HEK293 (cell line): ENCODE data around the gene MAML3.

Experiments used
- CTCF ChIA-PET: fragments of 350-600 bp; formaldehyde crosslinking; extraction: SDS; loops from one replicate; lab custom pipeline; 2021; ENCODE audit warnings: antibody characterized with exemption; lab: Yijun Ruan, JAX
- POLR2A ChIA-PET: fragments of 300-600 bp; formaldehyde crosslinking; extraction: SDS; loops from one replicate; lab custom pipeline; 2020; ENCODE audit warnings: antibody characterized with exemption, inconsistent platforms; lab: Yijun Ruan, JAX
- H3K27ac ChIP-seq: fragments of 200-500 bp; sonication (Bioruptor generic); 2 replicates; pipeline ENCODE4 v1.5.1; 2014; ENCODE audit warnings: low read depth, low read length, control low read depth, inconsistent platforms; ENCODE audit errors: extremely low read depth
- H3K36me3 ChIP-seq, 2 experiments: fragments of 200-500 bp in 1 of 2; sonication (Bioruptor generic) in 1 of 2; 1 replicate in 1 of 2; 2 replicates in 1 of 2; pipeline ENCODE4 v1.5.1; 2014 to 2017; ENCODE audit warnings: inconsistent platforms in 2 of 2, low read length in 2 of 2; ENCODE audit not compliant: control insufficient read depth in 2 of 2, insufficient read depth in 1 of 2
- H3K4me1 ChIP-seq: fragments of 200-500 bp; sonication (Bioruptor generic); 2 replicates; pipeline ENCODE4 v1.5.1; 2014; ENCODE audit warnings: mild to moderate bottlenecking, low read length, inconsistent platforms; ENCODE audit not compliant: control insufficient read depth, insufficient read depth
- H3K4me3 ChIP-seq: 2 replicates; pipeline ENCODE4 v1.5.1; 2011; ENCODE audit warnings: low read depth, mild to moderate bottlenecking, control low read depth, low read length, moderate library complexity
- H3K9me3 ChIP-seq: fragments of 200-500 bp; sonication (Bioruptor generic); 2 replicates; pipeline ENCODE4 v1.5.1; 2014; ENCODE audit warnings: low read depth, low read length, inconsistent platforms; ENCODE audit not compliant: control insufficient read depth, insufficient read depth
- MZF1 ChIP-seq: fragments of 450-650 bp; formaldehyde crosslinking; IDR thresholded peaks from 2 replicates; pipeline ENCODE4 v1.5.1; 2017; ENCODE audit warnings: missing biosample characterization, missing genetic modification characterization, borderline replicate concordance
- REPIN1 ChIP-seq: fragments of 450-650 bp; formaldehyde crosslinking; IDR thresholded peaks from 2 replicates; pipeline ENCODE4 v1.5.1; 2017; ENCODE audit warnings: missing biosample characterization, missing genetic modification characterization, low read depth
- ZFP41 ChIP-seq: fragments of 450-650 bp; formaldehyde crosslinking; IDR thresholded peaks from 2 replicates; pipeline ENCODE4 v1.5.1; 2016; ENCODE audit warnings: missing biosample characterization, missing genetic modification characterization, borderline replicate concordance
- ZNF138 ChIP-seq: fragments of 450-650 bp; formaldehyde crosslinking; IDR thresholded peaks from 2 replicates; pipeline ENCODE4 v1.5.1; 2016; ENCODE audit warnings: missing biosample characterization, missing genetic modification characterization, borderline replicate concordance
- ZNF146 ChIP-seq: fragments of 450-650 bp; formaldehyde crosslinking; IDR thresholded peaks from 2 replicates; pipeline ENCODE4 v1.5.1; 2016; ENCODE audit warnings: missing biosample characterization, missing genetic modification characterization
- ZNF184 ChIP-seq: fragments of 450-650 bp; IDR thresholded peaks from 2 replicates; pipeline ENCODE4 v1.5.1; 2018; ENCODE audit warnings: missing biosample characterization, mild to moderate bottlenecking, missing genetic modification characterization
- ZNF223 ChIP-seq: fragments of 450-650 bp; formaldehyde crosslinking; IDR thresholded peaks from 2 replicates; pipeline ENCODE4 v1.5.1; 2016; ENCODE audit warnings: missing biosample characterization, missing genetic modification characterization
- ZNF23 ChIP-seq: fragments of 450-650 bp; formaldehyde crosslinking; IDR thresholded peaks from 2 replicates; pipeline ENCODE4 v1.5.1; 2016; ENCODE audit warnings: missing biosample characterization, missing genetic modification characterization, borderline replicate concordance
- ZNF394 ChIP-seq: fragments of 450-650 bp; formaldehyde crosslinking; IDR thresholded peaks from 2 replicates; pipeline ENCODE4 v1.5.1; 2016; ENCODE audit warnings: missing biosample characterization, missing genetic modification characterization, mild to moderate bottlenecking, moderate library complexity, borderline replicate concordance
- TF ChIP-seq, protein P1 (sequence below): fragments of 450-650 bp; formaldehyde crosslinking; IDR thresholded peaks from 2 replicates; pipeline ENCODE4 v1.5.1; 2016; ENCODE audit warnings: missing biosample characterization, missing genetic modification characterization, low read depth
- TF ChIP-seq, protein P2 (sequence below): fragments of 450-650 bp; IDR thresholded peaks from 2 replicates; pipeline ENCODE4 v1.5.1; 2018; ENCODE audit warnings: missing biosample characterization, missing genetic modification characterization
- TF ChIP-seq, protein P3 (sequence below): fragments of 450-650 bp; formaldehyde crosslinking; IDR thresholded peaks from 2 replicates; pipeline ENCODE4 v1.5.1; 2016; ENCODE audit warnings: missing biosample characterization, missing genetic modification characterization
- TF ChIP-seq, protein P4 (sequence below): fragments of 450-650 bp; formaldehyde crosslinking; IDR thresholded peaks from 2 replicates; pipeline ENCODE4 v1.5.1; 2016; ENCODE audit warnings: missing biosample characterization, missing genetic modification characterization
- TF ChIP-seq, protein P5 (sequence below): fragments of 450-650 bp; formaldehyde crosslinking; IDR thresholded peaks from 2 replicates; pipeline ENCODE4 v1.5.1; 2016; ENCODE audit warnings: missing biosample characterization, missing genetic modification characterization
- TF ChIP-seq, protein P6 (sequence below): fragments of 450-650 bp; formaldehyde crosslinking; IDR thresholded peaks from 2 replicates; pipeline ENCODE4 v1.5.0; 2017; ENCODE audit warnings: missing biosample characterization, missing genetic modification characterization, borderline replicate concordance

The MAML3 gene

DNA sequence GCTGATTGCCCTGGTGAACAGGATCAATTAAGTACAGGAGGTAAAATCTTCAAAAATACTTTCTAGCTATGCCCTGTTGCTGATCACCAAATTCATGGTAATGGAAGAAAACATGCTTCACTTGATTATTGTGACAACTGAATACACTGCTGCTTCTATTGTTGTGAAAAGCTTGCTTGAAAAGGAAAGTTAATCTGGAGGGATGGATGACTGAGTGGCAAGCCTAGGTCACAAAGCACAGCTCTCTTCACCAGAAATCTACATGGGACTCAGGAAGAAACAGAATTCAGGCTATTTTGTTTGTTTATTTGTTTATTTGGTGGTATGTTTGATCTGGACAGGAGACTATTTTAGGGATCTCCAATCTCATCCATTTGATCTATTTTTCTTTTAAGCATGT is 306.4 kb downstream of the MAML3 start (continued):
- TF ChIP-seq, protein P1, sequence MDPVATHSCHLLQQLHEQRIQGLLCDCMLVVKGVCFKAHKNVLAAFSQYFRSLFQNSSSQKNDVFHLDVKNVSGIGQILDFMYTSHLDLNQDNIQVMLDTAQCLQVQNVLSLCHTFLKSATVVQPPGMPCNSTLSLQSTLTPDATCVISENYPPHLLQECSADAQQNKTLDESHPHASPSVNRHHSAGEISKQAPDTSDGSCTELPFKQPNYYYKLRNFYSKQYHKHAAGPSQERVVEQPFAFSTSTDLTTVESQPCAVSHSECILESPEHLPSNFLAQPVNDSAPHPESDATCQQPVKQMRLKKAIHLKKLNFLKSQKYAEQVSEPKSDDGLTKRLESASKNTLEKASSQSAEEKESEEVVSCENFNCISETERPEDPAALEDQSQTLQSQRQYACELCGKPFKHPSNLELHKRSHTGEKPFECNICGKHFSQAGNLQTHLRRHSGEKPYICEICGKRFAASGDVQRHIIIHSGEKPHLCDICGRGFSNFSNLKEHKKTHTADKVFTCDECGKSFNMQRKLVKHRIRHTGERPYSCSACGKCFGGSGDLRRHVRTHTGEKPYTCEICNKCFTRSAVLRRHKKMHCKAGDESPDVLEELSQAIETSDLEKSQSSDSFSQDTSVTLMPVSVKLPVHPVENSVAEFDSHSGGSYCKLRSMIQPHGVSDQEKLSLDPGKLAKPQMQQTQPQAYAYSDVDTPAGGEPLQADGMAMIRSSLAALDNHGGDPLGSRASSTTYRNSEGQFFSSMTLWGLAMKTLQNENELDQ (tag by site-specific recombination): no peak
- TF ChIP-seq MZF1 (tag by site-specific recombination) (no peak), ZNF184 (no peak), ZNF394 (no peak), ZNF146 (tag by site-specific recombination) (no peak)
- TF ChIP-seq, protein P2, sequence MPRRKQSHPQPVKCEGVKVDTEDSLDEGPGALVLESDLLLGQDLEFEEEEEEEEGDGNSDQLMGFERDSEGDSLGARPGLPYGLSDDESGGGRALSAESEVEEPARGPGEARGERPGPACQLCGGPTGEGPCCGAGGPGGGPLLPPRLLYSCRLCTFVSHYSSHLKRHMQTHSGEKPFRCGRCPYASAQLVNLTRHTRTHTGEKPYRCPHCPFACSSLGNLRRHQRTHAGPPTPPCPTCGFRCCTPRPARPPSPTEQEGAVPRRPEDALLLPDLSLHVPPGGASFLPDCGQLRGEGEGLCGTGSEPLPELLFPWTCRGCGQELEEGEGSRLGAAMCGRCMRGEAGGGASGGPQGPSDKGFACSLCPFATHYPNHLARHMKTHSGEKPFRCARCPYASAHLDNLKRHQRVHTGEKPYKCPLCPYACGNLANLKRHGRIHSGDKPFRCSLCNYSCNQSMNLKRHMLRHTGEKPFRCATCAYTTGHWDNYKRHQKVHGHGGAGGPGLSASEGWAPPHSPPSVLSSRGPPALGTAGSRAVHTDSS (tag by site-specific recombination): no peak
- TF ChIP-seq, protein P3, sequence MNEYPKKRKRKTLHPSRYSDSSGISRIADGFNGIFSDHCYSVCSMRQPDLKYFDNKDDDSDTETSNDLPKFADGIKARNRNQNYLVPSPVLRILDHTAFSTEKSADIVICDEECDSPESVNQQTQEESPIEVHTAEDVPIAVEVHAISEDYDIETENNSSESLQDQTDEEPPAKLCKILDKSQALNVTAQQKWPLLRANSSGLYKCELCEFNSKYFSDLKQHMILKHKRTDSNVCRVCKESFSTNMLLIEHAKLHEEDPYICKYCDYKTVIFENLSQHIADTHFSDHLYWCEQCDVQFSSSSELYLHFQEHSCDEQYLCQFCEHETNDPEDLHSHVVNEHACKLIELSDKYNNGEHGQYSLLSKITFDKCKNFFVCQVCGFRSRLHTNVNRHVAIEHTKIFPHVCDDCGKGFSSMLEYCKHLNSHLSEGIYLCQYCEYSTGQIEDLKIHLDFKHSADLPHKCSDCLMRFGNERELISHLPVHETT (tag by site-specific recombination): no peak
- TF ChIP-seq, protein P4, sequence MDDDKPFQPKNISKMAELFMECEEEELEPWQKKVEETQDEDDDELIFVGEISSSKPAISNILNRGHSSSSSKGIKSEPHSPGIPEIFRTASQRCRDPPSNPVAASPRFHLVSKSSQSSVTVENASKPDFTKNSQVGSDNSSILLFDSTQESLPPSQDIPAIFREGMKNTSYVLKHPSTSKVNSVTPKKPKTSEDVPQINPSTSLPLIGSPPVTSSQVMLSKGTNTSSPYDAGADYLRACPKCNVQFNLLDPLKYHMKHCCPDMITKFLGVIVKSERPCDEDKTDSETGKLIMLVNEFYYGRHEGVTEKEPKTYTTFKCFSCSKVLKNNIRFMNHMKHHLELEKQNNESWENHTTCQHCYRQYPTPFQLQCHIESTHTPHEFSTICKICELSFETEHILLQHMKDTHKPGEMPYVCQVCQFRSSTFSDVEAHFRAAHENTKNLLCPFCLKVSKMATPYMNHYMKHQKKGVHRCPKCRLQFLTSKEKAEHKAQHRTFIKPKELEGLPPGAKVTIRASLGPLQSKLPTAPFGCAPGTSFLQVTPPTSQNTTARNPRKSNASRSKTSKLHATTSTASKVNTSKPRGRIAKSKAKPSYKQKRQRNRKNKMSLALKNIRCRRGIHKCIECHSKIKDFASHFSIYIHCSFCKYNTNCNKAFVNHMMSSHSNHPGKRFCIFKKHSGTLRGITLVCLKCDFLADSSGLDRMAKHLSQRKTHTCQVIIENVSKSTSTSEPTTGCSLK (tag by site-specific recombination): no peak

DNA sequence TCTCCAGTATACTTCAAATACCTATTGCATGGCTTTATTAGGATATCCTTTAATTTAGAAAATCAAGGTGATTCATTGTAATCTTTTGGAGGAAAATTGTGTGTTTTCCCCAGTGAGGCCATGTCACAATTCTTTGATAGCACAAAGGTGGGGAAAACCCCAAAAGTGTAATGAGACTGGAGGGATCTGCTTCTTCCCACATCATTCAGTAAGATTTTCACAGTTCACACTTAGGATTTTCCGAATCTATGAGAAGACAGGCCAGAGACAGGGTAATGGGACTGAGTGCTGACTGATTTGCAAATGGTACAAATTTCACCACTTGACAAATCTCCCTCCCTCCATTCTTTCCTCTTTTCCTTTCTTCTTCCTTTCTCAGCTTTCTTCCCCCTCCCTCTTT is 307.2 kb downstream of the MAML3 start:
- no peak overlapping the region for H3K4me3 ChIP-seq
- POLR2A ChIA-PET: no interaction called here
- H3K9me3 ChIP-seq: no peaks in the 10 kb centered on the region
- no peaks in the 10 kb centered on the region for H3K36me3 ChIP-seq
- no peak overlapping the region for H3K27ac ChIP-seq
- CTCF ChIA-PET: interaction anchor here (0.6 kb wide), 1 partner anchor 350 kb away, joined by 3 read pairs; no protein-coding TSS in a partner anchor
- H3K4me1 ChIP-seq: peaks cover 2% of the 10 kb centered on the region
- TF ChIP-seq, protein P5, sequence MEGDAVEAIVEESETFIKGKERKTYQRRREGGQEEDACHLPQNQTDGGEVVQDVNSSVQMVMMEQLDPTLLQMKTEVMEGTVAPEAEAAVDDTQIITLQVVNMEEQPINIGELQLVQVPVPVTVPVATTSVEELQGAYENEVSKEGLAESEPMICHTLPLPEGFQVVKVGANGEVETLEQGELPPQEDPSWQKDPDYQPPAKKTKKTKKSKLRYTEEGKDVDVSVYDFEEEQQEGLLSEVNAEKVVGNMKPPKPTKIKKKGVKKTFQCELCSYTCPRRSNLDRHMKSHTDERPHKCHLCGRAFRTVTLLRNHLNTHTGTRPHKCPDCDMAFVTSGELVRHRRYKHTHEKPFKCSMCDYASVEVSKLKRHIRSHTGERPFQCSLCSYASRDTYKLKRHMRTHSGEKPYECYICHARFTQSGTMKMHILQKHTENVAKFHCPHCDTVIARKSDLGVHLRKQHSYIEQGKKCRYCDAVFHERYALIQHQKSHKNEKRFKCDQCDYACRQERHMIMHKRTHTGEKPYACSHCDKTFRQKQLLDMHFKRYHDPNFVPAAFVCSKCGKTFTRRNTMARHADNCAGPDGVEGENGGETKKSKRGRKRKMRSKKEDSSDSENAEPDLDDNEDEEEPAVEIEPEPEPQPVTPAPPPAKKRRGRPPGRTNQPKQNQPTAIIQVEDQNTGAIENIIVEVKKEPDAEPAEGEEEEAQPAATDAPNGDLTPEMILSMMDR: no peak
- TF ChIP-seq, protein P6, sequence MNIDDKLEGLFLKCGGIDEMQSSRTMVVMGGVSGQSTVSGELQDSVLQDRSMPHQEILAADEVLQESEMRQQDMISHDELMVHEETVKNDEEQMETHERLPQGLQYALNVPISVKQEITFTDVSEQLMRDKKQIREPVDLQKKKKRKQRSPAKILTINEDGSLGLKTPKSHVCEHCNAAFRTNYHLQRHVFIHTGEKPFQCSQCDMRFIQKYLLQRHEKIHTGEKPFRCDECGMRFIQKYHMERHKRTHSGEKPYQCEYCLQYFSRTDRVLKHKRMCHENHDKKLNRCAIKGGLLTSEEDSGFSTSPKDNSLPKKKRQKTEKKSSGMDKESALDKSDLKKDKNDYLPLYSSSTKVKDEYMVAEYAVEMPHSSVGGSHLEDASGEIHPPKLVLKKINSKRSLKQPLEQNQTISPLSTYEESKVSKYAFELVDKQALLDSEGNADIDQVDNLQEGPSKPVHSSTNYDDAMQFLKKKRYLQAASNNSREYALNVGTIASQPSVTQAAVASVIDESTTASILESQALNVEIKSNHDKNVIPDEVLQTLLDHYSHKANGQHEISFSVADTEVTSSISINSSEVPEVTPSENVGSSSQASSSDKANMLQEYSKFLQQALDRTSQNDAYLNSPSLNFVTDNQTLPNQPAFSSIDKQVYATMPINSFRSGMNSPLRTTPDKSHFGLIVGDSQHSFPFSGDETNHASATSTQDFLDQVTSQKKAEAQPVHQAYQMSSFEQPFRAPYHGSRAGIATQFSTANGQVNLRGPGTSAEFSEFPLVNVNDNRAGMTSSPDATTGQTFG (tag by site-specific recombination): no peak
- TF ChIP-seq, protein P2 (tag by site-specific recombination): no peak
- no peak for TF ChIP-seq REPIN1
- TF ChIP-seq ZNF138 (tag by site-specific recombination): no peak
- TF ChIP-seq ZFP41 (tag by site-specific recombination): no peak
- TF ChIP-seq ZNF223 (tag by site-specific recombination): no peak
- TF ChIP-seq ZNF23 (tag by site-specific recombination): no peak
